VCaP (cell line): ENCODE data around the gene KIF21A.

Experiments
- H3K27ac ChIP-seq: fragments of 450-650 bp; 2 replicates; pipeline ENCODE4 v1.5.1; 2017
- TF ChIP-seq, protein P1 (sequence below): fragments of 450-650 bp; conservative IDR thresholded peaks from 2 replicates; pipeline ENCODE4 v1.5.1; 2017; ENCODE audit warnings: mild to moderate bottlenecking, moderate library complexity

Gene KIF21A

DNA sequence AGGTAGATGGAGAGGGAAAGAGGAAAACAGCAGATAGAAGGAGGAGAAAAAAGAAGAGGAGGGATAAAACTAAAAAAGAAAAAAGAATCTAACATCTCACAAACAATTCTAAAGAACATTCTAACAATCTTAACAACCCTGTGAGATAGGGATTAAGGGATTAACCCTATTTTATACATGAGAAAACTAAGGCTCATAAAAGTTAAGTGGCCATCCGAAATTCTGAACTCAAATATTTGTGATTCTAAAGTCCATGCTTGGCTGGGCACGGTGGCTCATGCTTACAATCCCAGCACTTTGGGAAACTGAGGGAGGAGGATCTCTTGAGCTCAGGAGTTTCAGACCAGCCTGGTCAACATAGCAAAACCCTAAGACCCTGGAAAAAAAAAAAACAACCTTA is 13.1 kb downstream of the KIF21A start:
- TF ChIP-seq, protein P1, sequence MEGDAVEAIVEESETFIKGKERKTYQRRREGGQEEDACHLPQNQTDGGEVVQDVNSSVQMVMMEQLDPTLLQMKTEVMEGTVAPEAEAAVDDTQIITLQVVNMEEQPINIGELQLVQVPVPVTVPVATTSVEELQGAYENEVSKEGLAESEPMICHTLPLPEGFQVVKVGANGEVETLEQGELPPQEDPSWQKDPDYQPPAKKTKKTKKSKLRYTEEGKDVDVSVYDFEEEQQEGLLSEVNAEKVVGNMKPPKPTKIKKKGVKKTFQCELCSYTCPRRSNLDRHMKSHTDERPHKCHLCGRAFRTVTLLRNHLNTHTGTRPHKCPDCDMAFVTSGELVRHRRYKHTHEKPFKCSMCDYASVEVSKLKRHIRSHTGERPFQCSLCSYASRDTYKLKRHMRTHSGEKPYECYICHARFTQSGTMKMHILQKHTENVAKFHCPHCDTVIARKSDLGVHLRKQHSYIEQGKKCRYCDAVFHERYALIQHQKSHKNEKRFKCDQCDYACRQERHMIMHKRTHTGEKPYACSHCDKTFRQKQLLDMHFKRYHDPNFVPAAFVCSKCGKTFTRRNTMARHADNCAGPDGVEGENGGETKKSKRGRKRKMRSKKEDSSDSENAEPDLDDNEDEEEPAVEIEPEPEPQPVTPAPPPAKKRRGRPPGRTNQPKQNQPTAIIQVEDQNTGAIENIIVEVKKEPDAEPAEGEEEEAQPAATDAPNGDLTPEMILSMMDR, result no peak
- no peak overlapping the region for H3K27ac ChIP-seq

DNA sequence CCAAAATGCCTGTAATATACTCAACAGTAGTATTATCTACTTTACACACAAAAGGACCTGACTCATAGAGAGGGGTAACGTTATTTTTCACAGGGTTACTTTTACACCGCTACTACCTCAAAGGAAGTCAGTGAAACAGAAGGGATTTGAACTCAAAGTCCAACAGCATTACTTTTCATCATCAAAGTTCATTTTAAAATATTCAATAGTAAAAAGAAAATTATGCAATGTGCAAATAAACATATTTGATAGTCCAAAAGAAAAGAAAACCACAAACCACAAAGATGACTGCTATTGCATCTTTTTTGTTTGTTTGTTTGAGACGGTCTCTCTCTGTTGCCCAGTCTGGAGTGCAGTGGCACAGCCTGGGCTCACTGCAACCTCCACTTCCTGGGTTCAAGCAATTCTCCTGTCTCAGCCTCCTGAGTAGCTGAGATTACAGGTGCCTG is 15.5 kb downstream of the KIF21A start:
- TF ChIP-seq, protein P1, result no peak
- H3K27ac ChIP-seq, result no peak overlapping the region

DNA sequence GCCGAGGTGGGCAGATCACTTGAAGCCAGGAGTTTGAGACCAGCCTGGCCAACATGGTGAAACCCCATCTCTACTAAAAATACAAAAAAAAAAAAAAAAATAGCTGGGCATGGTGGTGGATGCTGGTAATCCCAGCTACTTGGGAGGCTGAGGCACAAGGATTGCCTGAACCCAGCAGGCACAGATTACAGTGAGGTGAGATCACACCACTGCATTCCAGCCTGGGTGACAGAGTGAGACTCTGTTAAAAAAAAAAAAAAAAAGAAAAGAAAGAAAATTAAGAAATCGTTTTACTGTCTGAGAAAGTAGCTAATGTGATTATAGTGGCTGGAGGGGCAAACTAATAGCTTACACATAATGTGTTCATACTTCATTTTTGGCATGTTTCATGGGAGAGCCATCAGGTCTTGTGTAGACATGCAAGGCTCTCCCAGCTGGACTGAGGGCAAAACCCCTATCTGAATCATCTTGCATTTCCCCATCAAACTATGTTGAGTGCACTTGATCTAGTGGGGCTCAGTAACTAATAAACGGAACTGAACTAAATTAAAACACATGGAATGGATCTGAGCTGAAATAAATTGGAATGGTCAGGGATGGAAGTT is 16.2 kb downstream of the KIF21A start:
- H3K27ac ChIP-seq, result no peak overlapping the region
- TF ChIP-seq, protein P1, result no peak

DNA sequence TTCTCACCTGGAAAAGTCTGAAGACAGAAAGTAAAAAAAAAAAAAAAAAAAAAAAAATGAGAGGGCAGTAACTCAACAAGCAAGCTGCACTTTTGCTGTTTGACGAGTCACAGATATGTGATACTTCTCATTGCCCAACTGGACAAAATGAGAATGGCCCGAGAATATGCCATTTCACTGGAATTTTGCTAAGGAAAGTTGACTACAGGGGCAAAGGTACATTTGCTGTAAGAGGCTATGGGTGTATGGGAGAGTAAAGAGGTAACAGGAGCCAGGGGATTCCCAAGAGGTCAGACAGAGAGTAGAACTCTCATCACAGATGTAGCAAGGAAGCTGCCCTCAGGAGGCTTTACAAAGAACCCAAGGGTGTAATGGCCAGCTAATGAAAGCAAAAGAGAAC is 22.9 kb downstream of the KIF21A start:
- no peak overlapping the region for H3K27ac ChIP-seq
- TF ChIP-seq, protein P1, result no peak

DNA sequence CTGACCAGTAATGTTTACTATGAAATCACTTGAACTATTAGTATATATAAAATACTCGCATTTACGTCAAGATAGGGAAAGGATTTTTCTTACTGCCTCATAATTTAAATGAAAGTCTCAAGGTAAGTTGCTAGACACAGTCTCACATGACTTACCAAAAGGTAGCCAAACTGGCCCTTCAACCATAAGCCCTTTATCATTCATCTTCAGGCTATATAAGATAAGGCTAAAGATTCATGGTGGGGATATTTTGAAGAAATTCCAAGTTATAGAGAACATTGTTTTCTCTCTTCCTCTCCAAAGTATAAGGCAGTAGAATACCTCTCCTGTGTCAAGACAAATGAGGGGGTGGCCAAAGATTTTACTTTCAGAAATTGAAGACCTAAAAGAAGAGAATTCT is 23.4 kb downstream of the KIF21A start:
- TF ChIP-seq, protein P1, result no peak

DNA sequence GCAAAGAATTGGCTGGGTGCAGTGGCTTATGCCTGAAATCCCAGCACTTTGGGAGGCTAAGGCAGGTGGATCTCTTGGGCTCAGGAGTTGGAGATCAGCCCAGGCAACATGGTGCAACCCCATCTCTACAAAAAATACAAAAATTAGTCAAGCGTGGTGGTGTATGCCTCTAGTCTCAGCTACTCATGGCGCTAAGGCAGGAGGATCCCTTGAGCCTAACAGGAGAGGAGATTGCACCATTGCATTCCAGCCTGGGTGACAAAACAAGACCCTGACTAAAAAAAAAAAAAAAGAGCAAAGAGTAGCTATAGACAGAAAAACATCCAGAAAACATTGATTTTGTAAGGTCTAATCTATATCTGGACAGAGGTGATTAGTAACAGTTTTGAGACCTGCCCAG is 25.0 kb downstream of the KIF21A start:
- H3K27ac ChIP-seq, result no peak overlapping the region
- TF ChIP-seq, protein P1, result no peak

More for the DNA sequence above, 23.4 kb downstream of the KIF21A start:
- H3K27ac ChIP-seq, result no peak overlapping the region

DNA sequence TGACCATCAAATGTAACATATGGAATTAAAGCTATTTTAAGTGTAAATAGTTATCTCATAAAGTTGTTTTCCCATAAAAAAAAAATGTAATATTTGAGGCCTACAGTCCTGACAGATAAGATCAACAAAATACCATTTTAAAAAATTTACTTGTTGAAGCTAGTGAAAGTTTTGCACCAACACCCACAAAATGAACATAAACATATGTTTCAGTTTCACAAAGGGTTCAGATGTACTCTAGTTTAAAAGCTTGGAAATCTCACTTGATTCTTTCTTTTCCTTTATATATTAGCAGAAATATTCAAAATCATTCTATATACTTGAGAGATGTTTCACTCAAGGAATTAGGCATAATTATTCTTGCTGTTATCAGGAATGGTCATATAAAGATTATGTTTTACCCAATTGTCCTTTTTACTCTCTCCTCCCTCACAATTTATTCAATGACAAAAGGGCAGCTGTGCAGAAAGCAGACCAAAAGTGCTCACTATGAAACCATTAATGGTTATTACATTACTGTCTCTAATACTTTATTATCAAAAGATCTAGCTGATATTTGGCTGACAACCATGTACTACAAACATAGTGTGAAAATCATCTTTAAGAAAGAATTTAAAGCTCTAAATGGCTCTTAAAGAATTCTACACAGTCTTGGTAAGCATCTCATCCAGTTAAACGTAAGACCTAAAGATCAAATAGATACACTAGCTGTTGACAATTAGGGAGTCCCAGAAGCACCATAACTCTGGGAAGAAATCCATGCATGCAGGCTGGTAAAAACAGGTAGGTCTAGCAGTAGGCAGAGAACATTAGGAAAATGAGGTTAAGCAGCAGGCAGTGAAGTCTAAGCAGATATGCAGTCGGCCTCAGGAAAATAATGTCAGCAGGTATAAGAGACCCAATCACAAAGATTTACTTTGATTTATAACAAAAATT is 28.8 kb downstream of the KIF21A start:
- TF ChIP-seq, protein P1, result no peak
- H3K27ac ChIP-seq, result no peak overlapping the region
